ENCODE measurements around the gene VWA3B. TPM values are rescaled to one million over a fixed set of nuclear protein-coding genes. Genes with fewer than 3 reads are reported as not detected.

VWA3B gene
- total RNA-seq, 8 experiments from 2014 or later, result 0.17 to 2.1 (median 0.44) TPM

GRCh38 chr2:98212092-98213000 lies 125.4 kb downstream of the VWA3B start:
- in situ Hi-C loops (cut with MboI; ENCODE audit: low pct_unique_long_range_greater_than_20kb in 2 of 9, low sequenced_read_pairs in 9 of 9, unreplicated experiment in 9 of 9), result no loop called here
- H3K4me1 ChIP-seq (replicated peaks in 1 of 2), result peaks cover 19 to 28% of the 10 kb centered on the region in 2 donors
- peak; percentile 69 to 93 (median 90) for ATAC-seq (replicated peaks in 6 of 8)
- 0 to 34% (median 13%) methylated on average over 1 to 8 of the region's 9 CpGs for WGBS, 10 experiments
- H3K27ac ChIP-seq, result peak overlapping the region in 1 of 2 donors; percentile 1
- no peak overlapping the region for H3K4me3 ChIP-seq

DNA sequence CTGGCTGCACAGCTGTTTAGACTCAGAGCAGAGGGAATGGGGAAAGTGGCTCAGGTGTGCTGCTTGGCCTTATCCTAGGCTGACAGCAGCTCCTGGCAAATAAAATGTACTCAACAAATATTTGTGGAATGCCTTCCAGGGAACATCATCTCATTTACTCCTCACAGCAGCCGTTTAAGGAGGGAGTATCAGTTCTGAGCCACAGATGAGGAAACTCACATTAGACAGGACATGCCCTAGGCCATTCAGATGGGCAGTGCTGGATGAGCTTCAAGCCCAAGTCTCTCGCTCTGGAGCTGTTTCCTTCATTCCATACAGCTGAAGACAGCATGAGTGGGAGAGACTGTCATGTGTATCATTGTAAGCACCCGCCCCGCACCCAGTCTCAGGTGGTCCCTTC lies 129.6 kb downstream of the VWA3B start:
- H3K4me1 ChIP-seq (replicated peaks in 1 of 2), result peaks cover 17% of the 10 kb centered on the region in 2 donors
- H3K27ac ChIP-seq, result no peak overlapping the region
- in situ Hi-C loops (cut with MboI; ENCODE audit: low pct_unique_long_range_greater_than_20kb in 2 of 9, low sequenced_read_pairs in 9 of 9, unreplicated experiment in 9 of 9), result no loop called here
- H3K4me3 ChIP-seq, result no peak overlapping the region
- peak in 3 of 8 experiments; percentile 49 to 73 (median 65) for ATAC-seq (replicated peaks in 6 of 8)
- WGBS, 10 experiments, result 8 to 100% (median 72%) methylated on average over 1 to 3 of the region's 4 CpGs; no CpG with 5 or more reads in 5 of the 10 experiments

GRCh38 chr2:98219152-98219551 lies 132.2 kb downstream of the VWA3B start:
- Histone ChIP-seq H3K4me3 (no peak overlapping the region), H3K27ac (no peak overlapping the region), H3K4me1 (replicated peaks in 1 of 2) (no peaks in the 10 kb centered on the region)
- ATAC-seq (replicated peaks in 6 of 8), result no peak
- WGBS, 10 experiments, result 57 to 97% (median 80%) methylated on average over 3 of the region's 3 CpGs; no CpG with 5 or more reads in 2 of the 10 experiments
- in situ Hi-C loops (cut with MboI; ENCODE audit: low pct_unique_long_range_greater_than_20kb in 2 of 9, low sequenced_read_pairs in 9 of 9, unreplicated experiment in 9 of 9), result no loop called here

GRCh38 chr2:98233941-98234340 lies 147.0 kb downstream of the VWA3B start:
- 13 to 100% (median 83%) methylated on average over 1 to 2 of the region's 2 CpGs; no CpG with 5 or more reads in 3 of the 10 experiments for WGBS, 10 experiments
- no peak overlapping the region for H3K27ac ChIP-seq
- no peaks in the 10 kb centered on the region for H3K4me1 ChIP-seq (replicated peaks in 1 of 2)
- ATAC-seq (replicated peaks in 6 of 8), result peak in 1 of 8 experiments; percentile 47
- no peak overlapping the region for H3K4me3 ChIP-seq
- in situ Hi-C loops (cut with MboI; ENCODE audit: low pct_unique_long_range_greater_than_20kb in 2 of 9, low sequenced_read_pairs in 9 of 9, unreplicated experiment in 9 of 9), result no loop called here

DNA sequence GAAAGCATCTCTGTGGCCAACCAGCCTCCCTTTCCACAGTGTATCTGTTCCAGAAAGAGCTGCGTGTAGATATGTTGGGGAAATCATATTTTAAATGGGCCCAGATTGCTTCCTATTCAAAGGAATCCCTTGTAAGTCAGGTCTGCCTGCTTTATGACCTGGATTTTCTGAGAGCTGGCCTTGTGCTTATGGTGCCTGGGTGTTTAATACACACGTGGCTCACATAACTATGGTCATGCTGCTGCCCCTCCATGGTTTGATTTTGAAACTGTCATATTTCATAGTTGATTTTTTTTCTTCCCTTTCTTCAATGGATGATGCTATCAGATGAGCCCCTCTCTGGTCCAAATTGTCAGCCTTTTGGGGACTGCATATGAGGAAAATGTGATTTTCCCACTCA lies 147.8 kb downstream of the VWA3B start:
- H3K27ac ChIP-seq, result no peak overlapping the region
- no peak overlapping the region for H3K4me3 ChIP-seq
- 10 to 100% (median 54%) methylated on average over 1 to 2 of the region's 2 CpGs; no CpG with 5 or more reads in 2 of the 10 experiments for WGBS, 10 experiments
- peak in 3 of 8 experiments; percentile 25 to 56 (median 27) for ATAC-seq (replicated peaks in 6 of 8)
- H3K4me1 ChIP-seq (replicated peaks in 1 of 2), result no peaks in the 10 kb centered on the region
- in situ Hi-C loops (cut with MboI; ENCODE audit: low pct_unique_long_range_greater_than_20kb in 2 of 9, low sequenced_read_pairs in 9 of 9, unreplicated experiment in 9 of 9), result no loop called here

DNA sequence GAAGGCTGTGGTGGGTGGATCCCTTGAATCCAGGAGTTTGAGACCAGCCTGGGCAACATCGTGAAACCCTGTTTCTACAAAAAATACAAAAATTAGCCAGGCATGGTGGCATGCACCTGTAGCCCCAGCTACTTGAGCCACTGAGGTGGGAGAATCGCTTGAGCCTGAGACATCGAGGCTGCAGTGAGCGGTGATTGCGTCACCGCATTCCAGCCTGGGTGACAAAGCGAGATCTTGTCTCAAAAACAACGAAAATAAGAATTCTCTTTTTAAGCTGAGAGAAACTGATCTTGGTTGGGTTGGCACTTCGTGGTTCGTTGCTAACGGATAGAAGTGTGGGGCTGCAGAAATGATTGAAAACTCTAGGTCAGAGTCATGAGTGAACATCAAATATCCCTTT lies 150.0 kb downstream of the VWA3B start:
- 60 to 97% (median 92%) methylated on average over 4 to 11 of the region's 11 CpGs; no CpG with 5 or more reads in 1 of the 10 experiments for WGBS, 10 experiments
- no peak for ATAC-seq (replicated peaks in 6 of 8)
- Histone ChIP-seq H3K4me3 (no peak overlapping the region), H3K4me1 (replicated peaks in 1 of 2) (peaks cover 8 to 10% of the 10 kb centered on the region in 2 donors), H3K27ac (no peak overlapping the region)
- in situ Hi-C loops (cut with MboI; ENCODE audit: low pct_unique_long_range_greater_than_20kb in 2 of 9, low sequenced_read_pairs in 9 of 9, unreplicated experiment in 9 of 9), result no loop called here

GRCh38 chr2:98240786-98241398 lies 153.9 kb downstream of the VWA3B start:
- ATAC-seq (replicated peaks in 6 of 8), result peak in 1 of 8 experiments; percentile 88
- Histone ChIP-seq H3K4me3 (no peak overlapping the region), H3K27ac (peak overlapping the region in 1 of 2 donors; percentile 45), H3K4me1 (replicated peaks in 1 of 2) (peaks cover 14 to 15% of the 10 kb centered on the region in 2 donors)
- 18 to 100% (median 90%) methylated on average over 1 to 3 of the region's 3 CpGs; no CpG with 5 or more reads in 1 of the 10 experiments for WGBS, 10 experiments
- in situ Hi-C loops (cut with MboI; ENCODE audit: low pct_unique_long_range_greater_than_20kb in 2 of 9, low sequenced_read_pairs in 9 of 9, unreplicated experiment in 9 of 9), result no loop called here

DNA sequence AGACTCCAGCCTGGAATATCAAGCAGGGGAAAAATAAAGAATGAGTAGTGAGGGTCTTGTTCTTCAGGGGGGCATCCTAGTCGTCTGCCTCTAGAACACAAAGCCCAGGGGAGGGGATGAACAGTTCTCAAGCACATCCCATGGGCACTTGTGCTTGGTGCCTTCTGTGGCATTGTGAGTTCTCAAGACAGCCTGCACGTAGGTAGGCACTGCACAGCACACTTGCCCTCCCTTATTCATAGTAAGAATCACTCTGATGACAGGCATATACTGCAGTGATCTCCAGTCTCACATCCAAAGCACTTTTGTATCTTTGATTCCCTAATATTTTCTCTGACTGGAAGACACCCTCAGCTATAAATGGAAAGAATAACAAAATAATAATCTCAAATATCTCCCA lies 154.6 kb downstream of the VWA3B start:
- peak overlapping the region in 1 of 2 donors; percentile 45 for H3K27ac ChIP-seq
- in situ Hi-C loops (cut with MboI; ENCODE audit: low pct_unique_long_range_greater_than_20kb in 2 of 9, low sequenced_read_pairs in 9 of 9, unreplicated experiment in 9 of 9), result no loop called here
- peaks cover 14 to 15% of the 10 kb centered on the region in 2 donors for H3K4me1 ChIP-seq (replicated peaks in 1 of 2)
- peak in 5 of 8 experiments; percentile 54 to 71 (median 70) for ATAC-seq (replicated peaks in 6 of 8)
- 25% methylated on average over 2 of the region's 2 CpGs; no CpG with 5 or more reads in 9 of the 10 experiments for WGBS, 10 experiments
- no peak overlapping the region for H3K4me3 ChIP-seq

DNA sequence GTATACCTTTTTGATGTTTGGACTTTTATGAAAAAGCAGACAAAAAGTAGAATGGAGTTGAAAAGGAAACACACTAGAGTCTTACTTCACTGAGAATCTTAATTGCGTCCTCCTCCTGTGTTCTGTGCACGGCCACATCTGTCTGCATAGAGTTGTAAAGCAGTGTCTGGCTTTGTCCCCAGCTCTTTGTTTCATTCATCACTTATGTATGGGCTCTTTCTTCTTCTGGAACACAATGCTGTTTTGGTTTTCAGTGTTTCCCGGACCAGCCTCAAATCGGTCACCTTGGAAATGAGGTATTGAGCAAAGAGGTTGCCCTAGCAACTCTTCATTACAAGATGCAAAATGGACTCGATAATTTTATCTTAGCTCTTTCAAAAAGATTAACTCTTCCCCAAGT lies 155.0 kb downstream of the VWA3B start:
- H3K27ac ChIP-seq, result peak overlapping the region in 1 of 2 donors; percentile 45
- 0 to 70% (median 5%) methylated on average over 2 to 5 of the region's 5 CpGs; no CpG with 5 or more reads in 1 of the 10 experiments for WGBS, 10 experiments
- H3K4me1 ChIP-seq (replicated peaks in 1 of 2), result peaks cover 14 to 15% of the 10 kb centered on the region in 2 donors
- H3K4me3 ChIP-seq, result no peak overlapping the region
- peak in 5 of 8 experiments; percentile 95 to 99 (median 98) for ATAC-seq (replicated peaks in 6 of 8)
- in situ Hi-C loops (cut with MboI; ENCODE audit: low pct_unique_long_range_greater_than_20kb in 2 of 9, low sequenced_read_pairs in 9 of 9, unreplicated experiment in 9 of 9), result no loop called here

- Histone ChIP-seq H3K4me1 (replicated peaks in 1 of 2) (peaks cover 14 to 15% of the 10 kb centered on the region in 2 donors), H3K27ac (no peak overlapping the region), H3K4me3 (no peak overlapping the region)
- in situ Hi-C loops (cut with MboI; ENCODE audit: low pct_unique_long_range_greater_than_20kb in 2 of 9, low sequenced_read_pairs in 9 of 9, unreplicated experiment in 9 of 9), result no loop called here
- WGBS, 10 experiments, result 15 to 100% (median 71%) methylated on average over 2 to 4 of the region's 4 CpGs
- no peak for ATAC-seq (replicated peaks in 6 of 8)
These were observed 158.5 kb downstream of the VWA3B start for GRCh38 chr2:98245491-98245890.

GRCh38 chr2:98247383-98247782 lies 160.4 kb downstream of the VWA3B start:
- in situ Hi-C loops (cut with MboI; ENCODE audit: low pct_unique_long_range_greater_than_20kb in 2 of 9, low sequenced_read_pairs in 9 of 9, unreplicated experiment in 9 of 9), result no loop called here
- Histone ChIP-seq H3K27ac (no peak overlapping the region), H3K4me3 (no peak overlapping the region), H3K4me1 (replicated peaks in 1 of 2) (peaks cover 2 to 3% of the 10 kb centered on the region in 2 donors)
- ATAC-seq (replicated peaks in 6 of 8), result no peak

- Histone ChIP-seq H3K27ac (no peak overlapping the region), H3K4me1 (replicated peaks in 1 of 2) (peaks cover 0 to 4% of the 10 kb centered on the region in 2 donors), H3K4me3 (no peak overlapping the region)
- peak in 5 of 8 experiments; percentile 30 to 91 (median 38) for ATAC-seq (replicated peaks in 6 of 8)
- in situ Hi-C loops (cut with MboI; ENCODE audit: low pct_unique_long_range_greater_than_20kb in 2 of 9, low sequenced_read_pairs in 9 of 9, unreplicated experiment in 9 of 9), result loop anchor here in 1 of 9 experiments (25.0 kb wide), 2 partner anchors 90 to 215 kb away; no protein-coding TSS in a partner anchor
- WGBS, 10 experiments, result 40 to 100% (median 79%) methylated on average over 1 to 10 of the region's 14 CpGs; no CpG with 5 or more reads in 1 of the 10 experiments
These were observed 165.2 kb downstream of the VWA3B start for GRCh38 chr2:98252038-98252773.
